ENCODE measurements around the gene CRYBG2.

CRYBG2 gene

GRCh38 chr1:26291939-26292338 lies 62.0 kb downstream of the CRYBG2 start:
- no peak for DNase-seq (ENCODE audit: low spot score)

GRCh38 chr1:26291433-26291832 lies 62.5 kb downstream of the CRYBG2 start:
- DNase-seq (ENCODE audit: low spot score), result no peak

GRCh38 chr1:26290882-26291261 lies 63.1 kb downstream of the CRYBG2 start:
- DNase-seq (ENCODE audit: low spot score), result no peak

- DNase-seq (ENCODE audit: low spot score), result no peak
Observed at GRCh38 chr1:26290122-26290881, 63.6 kb downstream of the CRYBG2 start.

- DNase-seq (ENCODE audit: low spot score), result no peak
Observed at GRCh38 chr1:26289158-26290059, 64.5 kb downstream of the CRYBG2 start.

- no peak for DNase-seq (ENCODE audit: low spot score)
Observed at GRCh38 chr1:26288311-26288941, 65.5 kb downstream of the CRYBG2 start.

GRCh38 chr1:26287811-26288210 lies 66.1 kb downstream of the CRYBG2 start:
- no peak for DNase-seq (ENCODE audit: low spot score)

- DNase-seq (ENCODE audit: low spot score), result no peak
Observed at GRCh38 chr1:26287033-26287711, 66.8 kb downstream of the CRYBG2 start.

- no peak for DNase-seq (ENCODE audit: low spot score)
Observed at GRCh38 chr1:26286064-26286416, 67.9 kb downstream of the CRYBG2 start.

- DNase-seq (ENCODE audit: low spot score), result no peak
Observed at GRCh38 chr1:26285366-26286063, 68.4 kb downstream of the CRYBG2 start.

GRCh38 chr1:26284597-26285347 lies 69.2 kb downstream of the CRYBG2 start:
- DNase-seq (ENCODE audit: low spot score), result peak; percentile 92

- DNase-seq (ENCODE audit: low spot score), result no peak
Observed at GRCh38 chr1:26283871-26284596, 69.9 kb downstream of the CRYBG2 start.

- no peak for DNase-seq (ENCODE audit: low spot score)
Observed at GRCh38 chr1:26283279-26283853, 70.6 kb downstream of the CRYBG2 start.

- no peak for DNase-seq (ENCODE audit: low spot score)
Observed at GRCh38 chr1:26282401-26282918, 71.5 kb downstream of the CRYBG2 start.

GRCh38 chr1:26281971-26282370 lies 72.0 kb downstream of the CRYBG2 start:
- no peak for DNase-seq (ENCODE audit: low spot score)

GRCh38 chr1:26281091-26281958 lies 72.6 kb downstream of the CRYBG2 start:
- no peak for DNase-seq (ENCODE audit: low spot score)

GRCh38 chr1:26280333-26281042 lies 73.4 kb downstream of the CRYBG2 start:
- DNase-seq (ENCODE audit: low spot score), result peak; percentile 38

All from kidney capillary endothelial cell (primary cell).